Parathyroid adenoma (tissue), 2 donors: ENCODE results near the gene PCDHB1.

Experiments used
- H2AFZ ChIP-seq: fragments of 300-600 bp; sonication (generic); one replicate; pipeline ENCODE4 v1.7.0; 2017; ENCODE audit warnings: antibody characterized with exemption, mild to moderate bottlenecking
- H3K27ac ChIP-seq: fragments of 300-600 bp; sonication (generic); one replicate; pipeline ENCODE4 v1.7.0; 2017
- H3K27me3 ChIP-seq: fragments of 300-600 bp; sonication (generic); one replicate; pipeline ENCODE4 v1.7.0; 2017; ENCODE audit warnings: low read length; ENCODE audit not compliant: control insufficient read depth, insufficient read depth
- H3K36me3 ChIP-seq: fragments of 300-600 bp; sonication (generic); one replicate; pipeline ENCODE4 v1.7.0; 2017; ENCODE audit warnings: low read length; ENCODE audit not compliant: control insufficient read depth, insufficient read depth
- H3K4me1 ChIP-seq: fragments of 300-600 bp; sonication (generic); one replicate; pipeline ENCODE4 v1.7.0; 2017; ENCODE audit warnings: control low read depth
- H3K4me2 ChIP-seq: fragments of 300-600 bp; sonication (generic); one replicate; pipeline ENCODE4 v1.7.0; 2017; ENCODE audit warnings: low read length
- H3K4me3 ChIP-seq: fragments of 300-600 bp; sonication (generic); one replicate; pipeline ENCODE4 v1.7.0; 2017; ENCODE audit warnings: low read depth, low read length
- H3K79me2 ChIP-seq: fragments of 300-600 bp; sonication (generic); one replicate; pipeline ENCODE4 v1.7.0; 2017; ENCODE audit warnings: control low read depth
- H3K9ac ChIP-seq: fragments of 300-600 bp; sonication (generic); one replicate; pipeline ENCODE4 v1.7.0; 2017; ENCODE audit warnings: mild to moderate bottlenecking
- H3K9me3 ChIP-seq: fragments of 300-600 bp; sonication (generic); one replicate; pipeline ENCODE4 v1.7.0; 2017; ENCODE audit warnings: low read length; ENCODE audit not compliant: control insufficient read depth
- TF ChIP-seq, protein P1 (sequence below): fragments of 300-600 bp; sonication (generic); IDR thresholded peaks from one replicate; pipeline ENCODE4 v1.7.0; 2017; ENCODE audit warnings: antibody characterized with exemption, mild to moderate bottlenecking
- donor health status: primary hyperparathyroidism.

Gene PCDHB1, protein sequence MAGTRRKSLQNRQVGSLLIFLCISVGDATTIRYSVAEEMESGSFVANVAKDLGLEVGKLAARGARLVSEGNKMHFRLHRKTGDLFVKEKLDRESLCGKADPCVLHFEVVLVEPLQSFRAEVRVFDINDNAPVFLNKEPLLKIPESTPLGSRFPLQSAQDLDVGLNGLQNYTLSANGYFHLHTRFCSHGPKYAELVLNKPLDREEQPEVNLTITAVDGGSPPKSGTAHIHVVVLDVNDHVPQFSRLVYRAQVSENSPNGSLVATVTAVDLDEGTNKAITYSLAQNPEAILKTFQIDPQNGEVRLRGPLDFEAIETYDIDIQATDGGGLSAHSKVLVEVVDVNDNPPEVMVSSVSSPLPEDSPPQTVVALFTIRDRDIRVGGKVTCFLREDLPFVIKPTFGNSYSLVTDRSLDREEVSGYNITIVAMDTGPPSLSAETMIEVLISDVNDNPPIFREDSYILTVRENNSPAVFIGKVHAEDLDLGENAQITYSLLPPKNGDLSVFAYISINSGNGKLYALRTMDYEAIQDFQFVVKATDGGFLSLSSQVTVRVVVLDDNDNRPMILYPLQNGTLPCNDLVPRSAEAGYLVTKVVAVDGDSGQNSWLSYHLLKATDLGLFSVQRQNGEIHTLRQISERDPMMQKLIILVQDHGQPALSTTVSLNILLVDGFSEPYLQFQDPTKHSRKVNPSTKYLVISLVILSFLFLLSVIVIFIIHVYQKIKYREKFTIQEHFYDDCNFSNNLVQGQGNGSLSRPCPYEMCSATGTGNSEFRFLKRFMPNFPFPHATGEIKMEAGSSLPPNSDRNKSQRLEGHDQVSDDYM

DNA sequence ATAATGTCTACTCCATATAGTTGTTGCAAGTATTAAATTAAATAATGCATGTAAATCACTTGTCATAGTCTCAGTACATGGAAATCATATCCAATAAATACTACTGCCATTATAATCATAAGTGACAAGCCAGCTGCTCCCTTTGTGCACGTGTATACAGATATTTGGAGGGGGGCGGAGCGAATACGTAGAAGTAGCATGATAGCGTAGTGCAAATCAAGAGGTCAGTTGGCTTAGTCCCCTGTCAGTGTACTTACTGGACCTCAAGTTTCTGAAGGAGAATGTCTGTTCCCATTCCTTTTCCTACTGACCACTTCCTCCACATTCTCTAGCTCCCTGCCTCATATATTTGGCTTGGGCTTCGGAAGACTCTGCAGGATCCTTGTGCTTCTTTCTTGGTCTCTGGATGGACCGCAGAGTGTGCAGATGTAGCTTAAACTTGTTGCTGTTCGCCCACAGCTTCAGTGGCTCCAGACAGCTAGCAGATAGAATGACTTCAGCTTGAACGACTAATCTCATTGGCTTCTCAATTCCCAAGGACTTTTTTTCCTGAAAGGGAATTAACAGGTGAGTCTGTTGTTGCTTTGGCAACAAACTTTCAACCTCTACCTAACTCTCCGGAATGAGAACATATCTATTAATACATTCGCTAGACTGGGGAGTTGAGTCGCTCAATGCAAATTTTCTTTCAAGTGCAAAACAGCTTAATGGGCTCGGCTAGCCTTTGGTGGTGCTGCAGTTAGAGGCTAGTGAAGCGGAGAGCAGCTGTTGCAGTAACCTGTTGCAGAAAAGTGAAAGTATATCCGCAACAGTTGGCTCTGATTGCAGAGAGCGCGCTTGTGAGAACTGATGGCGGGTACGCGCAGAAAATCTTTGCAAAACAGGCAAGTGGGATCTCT, at the start of gene PCDHB1:
TSS of gene PCDHB1 (plus strand) at position 753 of the 899 bp plus-strand sequence. CDS start at position 850, 97 bp downstream.
- TF ChIP-seq, protein P1, sequence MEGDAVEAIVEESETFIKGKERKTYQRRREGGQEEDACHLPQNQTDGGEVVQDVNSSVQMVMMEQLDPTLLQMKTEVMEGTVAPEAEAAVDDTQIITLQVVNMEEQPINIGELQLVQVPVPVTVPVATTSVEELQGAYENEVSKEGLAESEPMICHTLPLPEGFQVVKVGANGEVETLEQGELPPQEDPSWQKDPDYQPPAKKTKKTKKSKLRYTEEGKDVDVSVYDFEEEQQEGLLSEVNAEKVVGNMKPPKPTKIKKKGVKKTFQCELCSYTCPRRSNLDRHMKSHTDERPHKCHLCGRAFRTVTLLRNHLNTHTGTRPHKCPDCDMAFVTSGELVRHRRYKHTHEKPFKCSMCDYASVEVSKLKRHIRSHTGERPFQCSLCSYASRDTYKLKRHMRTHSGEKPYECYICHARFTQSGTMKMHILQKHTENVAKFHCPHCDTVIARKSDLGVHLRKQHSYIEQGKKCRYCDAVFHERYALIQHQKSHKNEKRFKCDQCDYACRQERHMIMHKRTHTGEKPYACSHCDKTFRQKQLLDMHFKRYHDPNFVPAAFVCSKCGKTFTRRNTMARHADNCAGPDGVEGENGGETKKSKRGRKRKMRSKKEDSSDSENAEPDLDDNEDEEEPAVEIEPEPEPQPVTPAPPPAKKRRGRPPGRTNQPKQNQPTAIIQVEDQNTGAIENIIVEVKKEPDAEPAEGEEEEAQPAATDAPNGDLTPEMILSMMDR, result no peak
- Histone ChIP-seq H3K4me3 (peak within 1 kb of the TSS; percentile 72), H3K27ac (no peak within 1 kb of the TSS), H3K4me2 (peak within 1 kb of the TSS; percentile 86), H2AFZ (peak within 1 kb of the TSS; percentile 60), H3K79me2 (no peaks in the 10 kb centered on the region), H3K9me3 (no peaks in the 10 kb centered on the region), H3K4me1 (no peaks in the 10 kb centered on the region), H3K36me3 (no peaks in the 10 kb centered on the region), H3K27me3 (no peaks in the 10 kb centered on the region), H3K9ac (no peak within 1 kb of the TSS)

DNA sequence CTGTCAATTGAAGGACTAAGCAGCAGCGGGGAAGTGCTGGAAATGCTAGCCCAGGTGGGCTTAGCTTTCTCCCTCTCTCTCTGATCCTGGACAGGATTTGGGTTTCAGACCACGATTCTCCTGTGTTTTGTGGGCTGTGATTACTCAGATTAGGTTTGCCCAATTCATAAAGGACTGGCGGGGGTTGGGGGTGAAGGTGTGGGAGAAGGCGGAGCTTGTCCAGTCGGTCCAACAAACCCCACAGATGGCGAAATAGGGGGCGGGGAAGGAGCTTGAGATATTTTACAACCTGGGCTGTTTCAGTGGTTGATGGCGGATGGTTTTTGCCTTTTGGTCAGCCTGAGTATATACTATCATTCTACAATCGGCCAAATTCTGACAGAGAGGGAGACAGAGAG, 49.7 kb upstream of the PCDHB1 start:
- Histone ChIP-seq H3K4me2 (peak overlapping the region; percentile 59), H3K79me2 (peaks cover 19% of the 10 kb centered on the region), H2AFZ (peak overlapping the region; percentile 75), H3K27me3 (no peaks in the 10 kb centered on the region), H3K9ac (no peak overlapping the region), H3K27ac (peak overlapping the region; percentile 74), H3K4me3 (peak overlapping the region; percentile 33), H3K4me1 (peaks cover under 1% of the 10 kb centered on the region), H3K9me3 (no peaks in the 10 kb centered on the region), H3K36me3 (no peaks in the 10 kb centered on the region)
- TF ChIP-seq, protein P1, result no peak

DNA sequence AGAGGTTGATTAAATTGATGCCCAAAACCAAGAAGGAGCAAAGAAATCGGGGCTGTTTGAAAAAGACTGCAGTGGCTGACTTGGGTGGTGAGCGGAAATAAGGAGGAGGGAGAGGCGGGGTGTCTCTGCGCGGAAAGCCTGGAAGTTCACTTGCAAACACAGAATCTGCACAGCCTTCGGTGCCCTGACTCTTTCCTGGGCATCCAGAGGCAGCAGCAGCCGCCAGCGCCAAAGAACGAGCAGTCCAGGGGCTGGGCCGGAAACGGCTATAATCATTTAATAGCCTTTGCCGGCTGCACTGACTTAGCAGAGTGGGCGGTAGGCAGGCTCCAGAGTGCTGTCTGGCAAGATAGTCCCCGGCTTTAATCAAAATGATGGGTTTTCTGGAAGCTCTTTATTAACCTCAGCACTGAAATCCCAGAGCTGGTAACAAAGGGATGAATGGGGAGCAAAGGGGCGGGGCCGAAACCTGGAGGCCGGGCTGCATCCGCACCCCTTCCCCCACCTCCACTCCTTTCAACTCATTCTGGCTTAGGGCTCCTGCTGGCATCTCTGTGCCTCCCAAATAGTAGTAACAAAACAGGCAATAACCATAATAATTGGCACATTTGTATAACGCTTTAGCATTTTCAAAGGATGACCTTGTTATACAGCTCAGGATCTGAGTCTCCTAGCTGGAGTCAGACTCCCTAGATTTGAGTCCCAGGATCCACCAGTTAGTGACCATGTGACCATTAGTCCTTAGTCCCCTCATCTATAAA, 49.1 kb upstream of the PCDHB1 start:
- Histone ChIP-seq H3K27me3 (no peaks in the 10 kb centered on the region), H3K9ac (no peak overlapping the region), H3K36me3 (no peaks in the 10 kb centered on the region), H3K9me3 (no peaks in the 10 kb centered on the region), H3K79me2 (peaks cover 18% of the 10 kb centered on the region), H3K27ac (peak overlapping the region; percentile 74), H3K4me3 (peak overlapping the region; percentile 33), H3K4me1 (no peaks in the 10 kb centered on the region), H3K4me2 (peak overlapping the region; percentile 59), H2AFZ (peak overlapping the region; percentile 75)
- TF ChIP-seq, protein P1, result no peak

DNA sequence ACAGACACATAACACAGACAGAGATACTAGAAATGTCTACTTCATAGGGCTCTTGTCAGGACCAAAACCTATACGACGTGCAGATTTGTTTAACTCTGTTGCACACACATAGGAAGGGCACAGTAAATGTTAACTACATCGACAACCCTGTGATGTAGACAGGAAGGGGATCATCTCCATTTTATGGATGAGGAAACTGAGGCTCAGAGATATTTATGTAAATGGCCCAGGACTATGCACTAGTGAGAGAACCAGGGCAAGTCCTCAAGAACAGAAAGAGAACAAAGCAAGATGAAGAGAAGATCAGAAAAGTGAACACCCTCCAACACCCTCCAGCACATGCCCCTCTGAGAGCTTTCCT, 48.6 kb upstream of the PCDHB1 start:
- Histone ChIP-seq H3K36me3 (no peaks in the 10 kb centered on the region), H3K4me1 (no peaks in the 10 kb centered on the region), H3K27ac (no peak overlapping the region), H2AFZ (no peak overlapping the region), H3K9ac (no peak overlapping the region), H3K79me2 (peaks cover 18% of the 10 kb centered on the region), H3K27me3 (no peaks in the 10 kb centered on the region), H3K4me2 (no peak overlapping the region), H3K4me3 (no peak overlapping the region), H3K9me3 (no peaks in the 10 kb centered on the region)
- TF ChIP-seq, protein P1, result no peak
